Mononuclear cell (primary cell): ENCODE results near the gene CIRBP. TPM values are rescaled to one million over a fixed set of nuclear protein-coding genes. Genes with fewer than 3 reads are reported as not detected.

Source experiments
- H3K27me3 ChIP-seq: 2 replicates; pipeline ENCODE4 v1.6.0; 2011; ENCODE audit warnings: low read length, control low read depth; ENCODE audit not compliant: insufficient read depth
- H3K4me1 ChIP-seq: 2 replicates; pipeline ENCODE4 v1.5.1; 2011; ENCODE audit warnings: mild to moderate bottlenecking, low read length, control low read depth; ENCODE audit not compliant: insufficient read depth
- H3K4me3 ChIP-seq: 2 replicates; pipeline ENCODE4 v1.5.1; 2011; ENCODE audit warnings: mild to moderate bottlenecking, low read length, moderate library complexity
- H3K9me3 ChIP-seq: 2 replicates; pipeline ENCODE4 v1.5.1; 2011; ENCODE audit warnings: low read depth, mild to moderate bottlenecking, control low read depth, low read length
- total RNA-seq: library from RNA; depleted of rRNA; stranded (reverse); fragments of >200 nt; gene quantifications from one replicate; pipeline ENCODE4 v1.2.3, GENCODE V29; 2012

The CIRBP gene
- total RNA-seq, 1 donor = 455 TPM

- no peak overlapping the region for H3K4me3 ChIP-seq
- H3K9me3 ChIP-seq = no peaks in the 10 kb centered on the region
Measured at GRCh38 chr19:1273263-1274041, 4.3 kb downstream of the CIRBP start.

GRCh38 chr19:1274081-1274851 is 5.1 kb downstream of the CIRBP start:
- Histone ChIP-seq H3K4me1 (peaks cover 71% of the 10 kb centered on the region), H3K27me3 (no peaks in the 10 kb centered on the region), H3K4me3 (no peak overlapping the region), H3K9me3 (no peaks in the 10 kb centered on the region)

More at GRCh38 chr19:1273263-1274041, 4.3 kb downstream of the CIRBP start:
- peaks cover 76% of the 10 kb centered on the region for H3K4me1 ChIP-seq
- H3K27me3 ChIP-seq = no peaks in the 10 kb centered on the region

- Histone ChIP-seq H3K4me1 (peaks cover 69% of the 10 kb centered on the region), H3K27me3 (no peaks in the 10 kb centered on the region), H3K9me3 (no peaks in the 10 kb centered on the region), H3K4me3 (peak overlapping the region; percentile 61)
Measured at GRCh38 chr19:1274852-1275259, 5.7 kb downstream of the CIRBP start.

DNA sequence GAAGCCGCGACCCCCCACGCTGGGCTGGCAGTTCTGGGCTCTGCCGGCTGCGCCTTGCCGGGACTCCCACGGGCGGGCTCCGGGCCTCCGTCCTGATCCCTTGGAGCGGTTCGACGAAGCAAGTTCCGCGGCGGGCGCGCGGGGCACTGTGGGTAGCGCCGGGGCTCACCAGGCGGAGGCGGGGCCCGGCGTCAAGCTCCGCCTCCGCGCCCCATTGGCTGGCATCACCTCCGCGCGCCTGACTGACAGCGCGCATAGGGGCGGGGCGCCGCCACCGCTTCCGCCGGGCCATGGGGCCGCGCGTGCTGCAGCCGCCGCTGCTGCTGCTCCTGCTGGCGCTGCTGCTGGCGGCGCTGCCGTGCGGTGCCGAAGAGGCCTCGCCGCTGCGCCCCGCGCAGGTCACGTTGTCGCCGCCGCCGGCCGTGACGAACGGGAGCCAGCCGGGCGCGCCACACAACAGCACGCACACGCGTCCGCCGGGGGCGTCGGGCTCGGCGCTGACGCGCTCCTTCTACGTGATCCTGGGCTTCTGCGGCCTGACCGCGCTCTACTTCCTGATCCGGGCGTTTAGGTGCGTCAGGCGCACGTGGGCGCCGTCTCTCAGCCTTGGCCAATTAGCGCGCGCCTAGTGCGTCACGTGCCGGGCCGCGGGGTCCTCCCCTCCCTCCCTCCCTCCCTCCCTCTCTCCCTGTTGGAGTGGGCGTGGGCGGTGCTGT is 6.3 kb downstream of the CIRBP start, which contains the start of gene FAM174C:
Gene FAM174C (plus strand): TSS at position 271 of the 716 bp plus-strand sequence. CDS start 20 bp downstream, at position 291.
- H3K9me3 ChIP-seq = no peaks in the 10 kb centered on the region
- H3K4me1 ChIP-seq = peaks cover 63% of the 10 kb centered on the region
- H3K27me3 ChIP-seq = no peaks in the 10 kb centered on the region
- H3K4me3 ChIP-seq = peak within 1 kb of the TSS; percentile 61

- H3K4me3 ChIP-seq = peak overlapping the region; percentile 61
- peaks cover 56% of the 10 kb centered on the region for H3K4me1 ChIP-seq
- H3K9me3 ChIP-seq = no peaks in the 10 kb centered on the region
- no peaks in the 10 kb centered on the region for H3K27me3 ChIP-seq
Measured at GRCh38 chr19:1275976-1276627, 7.0 kb downstream of the CIRBP start.

DNA sequence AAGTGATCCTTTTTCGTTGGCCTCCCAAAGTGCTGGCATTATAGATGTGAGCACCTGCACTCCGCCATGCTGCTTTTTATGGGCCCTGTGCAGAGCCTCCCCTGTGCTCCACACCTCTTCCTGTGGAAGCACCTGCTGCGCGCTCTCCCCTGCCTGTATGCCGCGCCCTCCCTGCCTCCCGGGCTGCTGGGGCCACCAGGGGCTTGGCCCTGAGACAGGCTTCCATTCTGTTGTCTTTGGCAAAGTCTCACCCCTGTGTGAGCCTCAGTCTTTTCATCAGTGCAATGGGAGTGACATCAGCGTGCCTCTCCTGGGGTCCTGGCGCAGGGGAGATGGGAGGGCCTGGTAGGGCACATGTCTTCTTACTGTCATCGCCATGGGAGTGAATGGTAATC is 7.5 kb downstream of the CIRBP start:
- Histone ChIP-seq H3K4me3 (peak overlapping the region; percentile 61), H3K27me3 (no peaks in the 10 kb centered on the region), H3K4me1 (peaks cover 51% of the 10 kb centered on the region), H3K9me3 (no peaks in the 10 kb centered on the region)

DNA sequence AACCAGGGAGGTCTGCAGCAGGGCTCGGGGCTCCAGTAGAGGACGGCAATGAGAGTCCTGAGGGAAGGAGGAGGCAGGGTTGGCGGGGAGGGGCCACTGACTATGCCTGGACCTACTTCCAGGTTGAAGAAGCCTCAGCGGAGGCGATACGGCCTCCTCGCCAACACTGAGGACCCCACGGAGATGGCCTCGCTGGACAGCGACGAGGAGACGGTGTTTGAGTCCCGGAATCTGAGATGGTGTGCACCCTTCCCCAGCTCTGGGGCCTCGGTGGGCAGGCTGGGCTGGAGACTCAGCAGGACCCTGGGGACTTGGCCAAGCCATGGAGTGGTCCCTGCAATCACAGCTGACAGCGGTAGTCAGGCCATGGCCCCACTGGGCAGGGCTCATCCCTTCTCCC is 7.9 kb downstream of the CIRBP start:
- H3K4me3 ChIP-seq = no peak overlapping the region
- no peaks in the 10 kb centered on the region for H3K27me3 ChIP-seq
- H3K9me3 ChIP-seq = no peaks in the 10 kb centered on the region
- peaks cover 47% of the 10 kb centered on the region for H3K4me1 ChIP-seq

- peaks cover 37% of the 10 kb centered on the region for H3K4me1 ChIP-seq
- H3K27me3 ChIP-seq = no peaks in the 10 kb centered on the region
- no peak overlapping the region for H3K4me3 ChIP-seq
- H3K9me3 ChIP-seq = no peaks in the 10 kb centered on the region
Measured at GRCh38 chr19:1278074-1278473, 8.9 kb downstream of the CIRBP start.

DNA sequence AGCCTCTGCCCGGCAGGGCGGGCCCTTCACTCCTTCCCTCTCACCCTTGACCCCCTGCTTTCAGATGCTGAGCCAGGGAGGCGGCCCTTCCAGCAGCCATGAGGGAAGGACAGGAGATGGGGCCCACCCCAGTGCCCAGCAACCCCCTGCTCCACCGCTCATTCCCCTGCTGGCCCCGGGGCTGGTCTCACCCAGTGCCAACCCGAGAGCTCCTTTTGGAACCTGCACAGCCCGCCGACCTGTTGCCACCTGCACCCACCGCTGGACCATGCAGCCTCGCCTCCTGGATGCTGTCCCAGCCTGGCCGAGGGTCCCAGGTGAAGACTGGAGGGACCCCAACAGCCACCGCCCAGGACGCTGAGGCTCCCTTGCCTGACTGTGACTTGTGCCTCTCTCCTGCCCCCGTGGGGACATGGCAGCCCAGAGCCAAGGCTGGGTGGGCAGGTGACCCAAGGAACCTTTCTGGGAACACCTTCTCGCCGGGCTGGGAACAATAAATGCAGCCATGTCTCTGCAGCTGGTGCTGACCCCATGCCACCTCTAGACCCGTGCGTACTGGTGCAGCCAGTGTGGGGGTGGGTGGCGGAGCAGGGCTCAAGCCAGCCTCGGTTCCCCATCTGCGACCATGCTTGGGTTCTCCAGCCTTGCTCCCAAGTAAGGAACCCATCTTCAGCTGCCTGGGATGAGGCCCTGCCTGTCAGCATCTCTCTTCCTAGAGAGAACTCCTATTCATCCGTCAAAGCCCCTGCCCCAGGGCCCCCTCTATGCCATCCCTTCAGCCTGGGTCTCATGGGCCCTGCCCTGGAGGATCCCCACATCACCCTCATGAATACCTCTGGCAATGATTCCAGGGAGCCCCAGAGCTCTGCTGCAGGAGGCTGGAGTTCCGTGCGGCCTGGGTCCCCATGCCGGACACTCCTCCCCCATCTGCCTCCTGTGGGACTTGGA is 9.9 kb downstream of the CIRBP start:
- Histone ChIP-seq H3K4me3 (no peak overlapping the region), H3K27me3 (peaks cover under 1% of the 10 kb centered on the region), H3K9me3 (no peaks in the 10 kb centered on the region), H3K4me1 (peaks cover 27% of the 10 kb centered on the region)

DNA sequence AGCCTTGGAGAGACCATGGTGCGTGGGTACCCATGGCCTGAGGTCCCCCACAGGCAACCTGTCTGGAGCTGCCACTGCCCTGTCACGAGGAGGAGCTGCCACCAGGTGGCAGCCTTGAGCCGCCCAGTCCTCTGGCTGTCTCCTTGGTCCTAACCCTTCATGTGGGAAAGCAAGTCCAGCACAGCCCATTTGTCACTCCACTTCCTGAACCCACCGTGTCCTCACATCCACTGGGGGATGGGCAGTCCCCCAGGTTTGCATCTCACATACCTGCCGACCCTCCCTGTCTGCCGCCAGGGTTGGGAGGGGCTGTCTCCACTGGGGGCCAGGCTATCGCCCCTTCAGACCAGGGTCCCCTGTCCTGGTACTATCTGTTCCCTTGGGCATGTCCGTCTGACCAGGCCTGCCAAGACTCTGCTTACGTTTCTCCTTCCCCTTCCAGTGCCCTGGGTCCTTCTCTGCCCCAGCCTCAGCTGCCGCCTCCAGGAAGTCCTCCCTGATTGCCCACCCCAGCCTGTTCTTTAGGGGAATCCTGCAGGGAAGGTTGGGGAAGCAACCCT is 10.7 kb downstream of the CIRBP start:
- Histone ChIP-seq H3K4me1 (peaks cover 19% of the 10 kb centered on the region), H3K4me3 (no peak overlapping the region), H3K9me3 (no peaks in the 10 kb centered on the region), H3K27me3 (peaks cover 9% of the 10 kb centered on the region)

GRCh38 chr19:1280636-1281568 is 11.8 kb downstream of the CIRBP start:
- Histone ChIP-seq H3K4me3 (no peak overlapping the region), H3K9me3 (no peaks in the 10 kb centered on the region), H3K27me3 (peaks cover 14% of the 10 kb centered on the region), H3K4me1 (peaks cover 15% of the 10 kb centered on the region)

GRCh38 chr19:1281569-1282287 is 12.6 kb downstream of the CIRBP start:
- Histone ChIP-seq H3K4me1 (peaks cover 7% of the 10 kb centered on the region), H3K27me3 (peaks cover 18% of the 10 kb centered on the region), H3K4me3 (no peak overlapping the region), H3K9me3 (no peaks in the 10 kb centered on the region)
